NCI-H128 (cell line): ENCODE results near the gene KREMEN1.

Experiments used
- DNase-seq: peaks from one replicate; lab custom pipeline; 2025; ENCODE audit not compliant: unreplicated experiment; lab: John Stamatoyannopoulos, UW

KREMEN1 gene

GRCh38 chr22:29183971-29184848 lies 111.4 kb downstream of the KREMEN1 start:
- DNase-seq = no peak

GRCh38 chr22:29184849-29185490 lies 112.1 kb downstream of the KREMEN1 start:
- DNase-seq = no peak

- DNase-seq = no peak
Measured at GRCh38 chr22:29186302-29186701, 113.5 kb downstream of the KREMEN1 start.

- no peak for DNase-seq
Measured at GRCh38 chr22:29187831-29188230, 115.0 kb downstream of the KREMEN1 start.

DNA sequence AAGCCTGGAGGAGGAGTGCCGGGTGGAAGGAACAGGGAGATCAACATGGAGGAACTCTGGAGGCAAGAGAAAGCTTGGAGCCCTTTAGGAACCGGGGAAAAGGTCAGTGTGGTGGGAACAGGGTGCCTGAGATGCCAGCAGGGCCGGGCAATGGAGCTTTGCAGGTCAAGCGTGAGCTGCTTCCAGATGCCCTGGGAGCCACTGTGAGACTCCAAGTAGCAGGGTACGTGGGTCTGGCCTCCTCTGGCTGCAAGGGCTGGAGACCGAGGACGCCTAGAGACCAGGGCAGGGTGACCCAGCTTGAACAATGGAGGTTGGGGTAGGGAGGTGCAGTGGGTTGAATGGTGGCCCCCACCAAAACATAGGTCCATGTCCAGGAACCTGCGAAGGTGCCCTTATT lies 117.2 kb downstream of the KREMEN1 start:
- DNase-seq = no peak

DNA sequence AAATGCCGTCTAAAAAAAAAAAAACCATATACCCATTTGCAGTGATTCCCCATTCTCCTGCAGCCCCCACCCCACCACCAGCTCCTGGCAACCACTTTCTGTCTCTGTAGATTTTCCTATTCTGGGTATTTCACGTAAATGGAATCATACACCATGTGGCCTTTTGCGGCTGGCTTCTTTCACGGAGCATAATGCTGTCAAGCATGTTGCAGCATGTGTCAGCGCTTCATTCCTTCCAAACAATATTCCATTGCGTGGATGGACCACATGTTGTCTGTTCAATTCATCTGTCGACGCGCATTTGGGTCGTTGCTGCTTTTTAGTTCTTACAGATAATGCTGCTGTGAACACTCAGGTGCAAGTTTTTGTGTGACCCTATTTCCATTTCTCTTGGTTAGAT lies 118.1 kb downstream of the KREMEN1 start:
- no peak for DNase-seq

- DNase-seq = no peak
Measured at GRCh38 chr22:29193021-29193420, 120.2 kb downstream of the KREMEN1 start.

GRCh38 chr22:29194184-29194583 lies 121.3 kb downstream of the KREMEN1 start:
- DNase-seq = no peak

GRCh38 chr22:29195118-29195963 lies 122.5 kb downstream of the KREMEN1 start:
- no peak for DNase-seq

DNA sequence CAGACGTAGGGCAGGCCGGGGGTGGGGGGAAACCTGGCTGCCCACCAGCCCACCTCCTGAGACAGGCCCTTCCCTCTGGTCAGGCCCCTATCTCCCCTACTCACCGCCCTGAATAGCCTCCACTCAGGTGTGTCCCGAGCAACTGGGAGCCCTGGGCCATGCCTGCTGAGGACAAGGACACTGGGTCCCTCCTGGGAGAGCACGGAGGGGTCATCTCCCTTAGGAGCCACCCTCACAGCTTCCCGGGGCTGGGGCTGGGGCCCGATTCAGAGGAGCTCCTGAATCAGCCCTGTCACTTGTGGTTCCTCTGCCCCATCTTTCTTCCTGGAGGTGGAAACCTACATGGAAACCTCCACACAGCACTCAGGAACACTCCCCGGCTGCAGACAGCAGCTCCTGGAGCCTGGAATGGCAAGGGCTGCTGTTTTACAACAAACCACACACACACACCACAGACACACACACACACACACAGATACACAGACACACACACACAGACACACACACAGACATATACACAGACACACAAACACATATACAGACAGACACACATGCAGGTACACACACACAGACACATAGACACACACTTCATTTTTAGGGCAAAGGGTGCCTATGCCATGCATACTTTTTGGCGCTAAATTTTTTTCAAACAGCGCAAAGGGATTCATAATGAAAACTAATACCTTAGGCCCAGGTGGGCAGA lies 123.3 kb downstream of the KREMEN1 start:
- no peak for DNase-seq

GRCh38 chr22:29197096-29197495 lies 124.3 kb downstream of the KREMEN1 start:
- DNase-seq = no peak

DNA sequence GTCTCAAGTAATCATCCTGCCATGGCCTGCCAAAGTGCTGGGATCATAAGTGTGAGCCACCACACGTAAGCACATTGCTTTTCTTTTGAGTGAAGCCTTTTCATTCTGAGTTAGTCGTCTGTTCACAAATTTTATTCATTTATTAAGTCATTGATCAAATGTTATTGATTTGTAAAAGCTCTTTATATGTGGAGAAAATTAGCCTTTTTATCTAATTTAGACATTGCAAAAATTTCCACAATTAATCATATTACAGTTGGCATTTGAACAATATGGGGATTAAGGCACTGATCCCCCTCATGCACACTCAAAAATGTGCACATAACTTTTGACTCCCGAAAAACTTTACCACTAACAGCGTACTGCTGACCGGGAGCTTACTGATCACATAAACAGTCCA lies 125.4 kb downstream of the KREMEN1 start:
- DNase-seq = no peak

GRCh38 chr22:29199702-29200400 lies 127.0 kb downstream of the KREMEN1 start:
- no peak for DNase-seq

DNA sequence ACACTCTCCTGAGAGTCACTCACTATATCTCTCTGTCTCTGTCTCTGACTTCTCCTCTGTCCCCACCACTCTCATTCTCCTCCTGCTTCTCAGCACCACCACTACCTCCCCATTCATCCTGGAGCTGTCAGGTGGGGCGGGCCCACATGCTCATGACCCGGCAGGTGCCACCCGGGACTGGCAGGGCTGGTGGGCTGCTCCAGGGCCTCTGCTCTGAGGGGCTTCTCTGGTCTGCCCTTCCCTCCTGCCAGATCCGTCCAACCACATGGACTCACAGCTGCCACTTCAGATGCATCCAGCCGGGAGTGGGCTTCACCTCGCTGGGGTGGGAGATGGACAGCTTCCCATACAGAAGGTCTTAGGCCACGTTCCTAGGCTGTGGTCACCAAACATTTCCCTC lies 128.1 kb downstream of the KREMEN1 start:
- DNase-seq = no peak

DNA sequence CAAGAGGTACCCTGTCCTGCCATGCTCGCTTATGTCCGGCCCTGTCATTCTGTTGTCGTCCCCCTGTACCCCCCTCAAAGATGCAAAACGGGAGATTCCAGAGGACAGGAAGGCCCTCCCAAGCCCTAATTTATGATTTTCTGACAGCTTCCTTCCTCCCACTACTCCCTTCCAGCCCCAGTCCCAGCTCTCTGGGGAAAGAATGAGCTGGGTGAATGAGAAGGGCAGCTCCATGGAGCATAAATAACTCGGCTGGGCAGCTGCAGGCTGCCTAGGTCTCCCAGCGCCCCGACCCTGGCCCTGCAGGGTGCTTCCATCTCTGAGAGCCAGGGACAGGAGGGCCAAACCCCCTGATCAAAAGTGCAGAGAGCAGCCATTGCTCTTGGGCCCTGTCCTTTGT lies 128.9 kb downstream of the KREMEN1 start:
- DNase-seq = no peak

DNA sequence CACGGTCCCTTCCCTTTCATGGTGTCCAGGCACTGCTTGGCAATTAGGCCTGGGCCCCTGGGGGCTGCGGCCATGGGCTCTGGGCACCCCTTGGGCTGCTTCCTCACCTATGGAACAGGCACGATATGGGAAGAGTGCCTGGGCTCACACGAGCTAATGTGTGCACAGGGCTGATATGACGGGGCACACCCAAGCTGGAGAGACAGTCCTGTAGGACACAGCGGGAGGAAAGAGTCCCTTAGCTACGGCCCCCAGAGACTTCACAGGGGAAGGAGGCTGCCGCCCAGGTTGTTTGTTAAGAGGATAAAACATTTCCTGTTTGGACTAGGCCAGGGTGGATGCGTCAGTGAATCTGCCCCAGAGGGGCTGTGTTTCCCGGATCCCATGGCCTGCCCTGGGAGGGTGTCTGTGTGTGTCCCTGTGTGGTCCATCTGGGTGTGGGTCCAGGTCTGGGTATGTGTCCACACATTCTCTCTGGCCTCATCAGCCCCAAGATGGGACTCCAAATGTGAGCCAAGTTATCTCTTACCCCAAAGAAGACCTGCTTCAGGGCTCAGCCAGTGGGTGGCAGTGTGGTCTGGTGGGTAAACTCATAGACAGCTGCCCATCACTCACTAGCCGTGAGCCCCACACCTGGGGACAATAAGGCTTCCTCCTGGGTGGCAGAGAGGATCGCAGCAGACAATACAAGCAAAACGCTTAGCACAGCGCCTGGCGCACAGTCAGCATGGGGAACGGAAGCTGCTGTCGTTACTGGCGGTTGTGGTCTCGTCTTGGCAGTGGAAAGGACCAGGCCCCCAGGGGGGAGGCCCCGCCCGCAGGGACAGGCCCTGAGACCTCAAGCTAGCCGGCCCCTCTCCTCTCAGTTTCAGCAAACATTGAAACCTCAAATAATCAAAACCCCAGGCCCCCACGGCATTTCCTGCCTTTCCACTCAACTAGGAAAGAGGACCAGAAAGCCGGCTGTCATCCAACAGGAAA lies 129.7 kb downstream of the KREMEN1 start:
- DNase-seq = no peak

- DNase-seq = no peak
Measured at GRCh38 chr22:29203488-29204454, 130.9 kb downstream of the KREMEN1 start.
